ENCODE measurements around the gene MKS1.

DNA sequence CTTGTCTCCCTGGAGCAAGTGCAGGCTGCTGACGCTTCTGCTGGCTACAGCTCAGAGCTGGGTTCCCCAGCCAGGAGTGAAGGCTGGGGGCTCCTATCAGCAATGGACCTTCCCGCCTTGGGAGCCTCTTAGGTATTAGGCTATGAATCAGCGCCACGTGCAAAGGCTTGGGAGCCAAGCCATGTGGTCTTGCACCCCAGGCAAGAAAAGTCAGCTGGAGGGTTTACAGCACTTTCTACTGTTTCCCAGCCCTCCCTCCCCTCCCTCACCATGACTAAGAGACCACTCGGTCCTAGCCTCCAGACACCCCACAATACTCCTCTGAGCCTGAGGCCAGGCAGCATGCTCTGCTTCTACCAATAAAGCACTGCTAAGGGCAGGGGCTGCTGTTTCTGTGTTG lies 14.3 kb downstream of the MKS1 start:
- TF ChIP-seq POLR2A (IDR thresholded peaks at IDR 0.05) (no peak), CTCF (IDR thresholded peaks at IDR 0.05) (no peak)
